NCI-H748 (cell line): ENCODE measurements around the gene MARK2.

Experiments used
- DNase-seq: peaks from one replicate; lab custom pipeline; 2025; ENCODE audit not compliant: unreplicated experiment; lab: John Stamatoyannopoulos, UW

MARK2 gene

DNA sequence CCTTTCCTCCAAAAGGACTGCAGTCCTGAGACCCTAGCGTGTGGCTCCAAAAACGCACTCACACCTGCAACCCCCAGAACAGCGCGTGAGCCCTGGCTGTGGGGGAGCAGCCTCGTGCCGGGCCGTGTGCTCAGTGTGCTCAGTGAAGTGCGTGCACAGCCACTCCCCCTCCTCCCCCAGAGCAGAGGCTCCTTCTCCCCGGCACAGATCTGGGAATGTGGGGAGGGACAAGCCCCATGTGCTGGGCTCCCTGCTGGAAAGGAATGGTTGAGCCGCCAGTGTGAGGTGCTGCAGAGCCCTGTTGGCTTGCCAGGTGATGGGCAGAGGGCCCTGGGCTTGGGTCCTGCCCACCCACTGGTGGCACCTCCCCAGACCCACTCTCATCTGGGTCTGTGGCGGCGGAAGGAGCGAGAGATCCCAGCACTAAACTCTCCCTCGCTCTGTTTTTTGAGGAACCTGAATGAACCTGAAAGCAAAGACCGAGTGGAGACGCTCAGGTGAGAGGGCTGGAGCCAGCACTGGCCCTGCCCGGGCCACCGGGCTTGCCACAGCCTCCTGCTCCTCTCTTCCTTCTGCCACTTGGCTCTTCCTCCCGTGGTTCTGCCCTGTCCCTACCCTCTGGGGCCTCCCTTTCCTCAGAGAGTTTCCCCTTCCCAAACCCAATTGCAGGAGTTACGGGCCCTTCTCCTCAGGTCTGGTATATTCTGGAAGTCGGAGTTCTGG, 69.1 kb downstream of the MARK2 start:
- DNase-seq, result no peak

DNA sequence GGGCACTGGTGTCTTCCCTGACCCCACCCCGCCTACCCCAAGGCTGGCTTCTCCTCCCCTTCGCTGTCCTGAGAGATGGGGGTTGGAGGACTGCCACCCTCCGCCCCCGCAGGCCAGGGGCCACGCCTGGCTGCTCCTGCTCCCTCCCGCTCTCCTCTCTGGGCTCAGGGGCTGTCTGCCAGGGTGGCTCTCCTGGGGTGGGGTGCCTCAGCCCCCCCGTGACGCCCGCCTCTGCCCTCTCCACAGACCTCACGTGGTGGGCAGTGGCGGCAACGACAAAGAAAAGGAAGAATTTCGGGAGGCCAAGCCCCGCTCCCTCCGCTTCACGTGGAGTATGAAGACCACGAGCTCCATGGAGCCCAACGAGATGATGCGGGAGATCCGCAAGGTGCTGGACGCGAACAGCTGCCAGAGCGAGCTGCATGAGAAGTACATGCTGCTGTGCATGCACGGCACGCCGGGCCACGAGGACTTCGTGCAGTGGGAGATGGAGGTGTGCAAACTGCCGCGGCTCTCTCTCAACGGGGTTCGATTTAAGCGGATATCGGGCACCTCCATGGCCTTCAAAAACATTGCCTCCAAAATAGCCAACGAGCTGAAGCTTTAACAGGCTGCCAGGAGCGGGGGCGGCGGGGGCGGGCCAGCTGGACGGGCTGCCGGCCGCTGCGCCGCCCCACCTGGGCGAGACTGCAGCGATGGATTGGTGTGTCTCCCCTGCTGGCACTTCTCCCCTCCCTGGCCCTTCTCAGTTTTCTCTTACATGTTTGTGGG, 69.9 kb downstream of the MARK2 start:
- no peak for DNase-seq

DNA sequence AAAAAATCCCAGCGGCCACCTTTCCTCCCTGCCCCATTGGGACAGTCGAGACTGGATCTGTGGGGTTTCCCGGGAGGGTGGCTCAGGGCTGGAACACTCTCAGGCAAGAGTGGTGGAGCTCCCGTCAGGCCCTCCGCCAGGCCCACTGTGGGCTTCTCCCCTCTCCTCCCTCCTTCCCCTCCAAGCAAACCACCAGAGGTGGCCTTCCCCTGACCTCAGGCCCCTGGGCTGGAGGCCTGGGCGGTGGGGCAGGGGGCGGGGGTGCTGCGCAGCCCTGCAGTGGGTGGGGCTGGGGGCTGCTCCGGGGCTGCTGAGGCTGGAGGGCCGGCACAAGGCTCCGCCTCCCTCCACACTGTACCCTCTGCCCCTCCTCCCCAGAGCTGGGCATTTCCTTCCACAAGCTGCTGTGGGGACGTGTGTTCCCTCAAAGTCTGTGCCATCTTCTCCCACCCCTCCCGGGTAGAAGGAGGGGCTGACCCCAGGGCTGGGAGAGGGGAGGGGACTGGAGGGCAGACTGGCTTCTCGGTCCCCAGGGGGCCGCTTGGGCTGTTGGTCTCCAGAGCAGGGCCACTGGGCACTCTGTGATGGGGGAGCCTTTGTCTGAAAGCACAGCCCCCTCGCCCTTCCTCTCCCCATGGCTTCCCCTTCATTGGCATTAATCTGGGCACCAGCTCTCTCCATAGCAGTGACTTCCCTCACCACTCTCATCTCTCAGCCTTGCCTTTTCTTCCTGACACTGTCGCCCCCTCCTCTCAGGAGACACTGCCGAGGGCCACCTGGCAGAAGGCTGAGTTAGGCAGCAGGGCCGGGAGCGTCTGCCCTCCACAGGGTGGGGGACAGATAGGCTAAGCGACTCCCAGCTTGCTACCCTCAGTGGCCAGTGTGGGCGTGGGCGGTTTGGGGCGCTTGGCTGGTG, 70.9 kb downstream of the MARK2 start:
- DNase-seq, result no peak

DNA sequence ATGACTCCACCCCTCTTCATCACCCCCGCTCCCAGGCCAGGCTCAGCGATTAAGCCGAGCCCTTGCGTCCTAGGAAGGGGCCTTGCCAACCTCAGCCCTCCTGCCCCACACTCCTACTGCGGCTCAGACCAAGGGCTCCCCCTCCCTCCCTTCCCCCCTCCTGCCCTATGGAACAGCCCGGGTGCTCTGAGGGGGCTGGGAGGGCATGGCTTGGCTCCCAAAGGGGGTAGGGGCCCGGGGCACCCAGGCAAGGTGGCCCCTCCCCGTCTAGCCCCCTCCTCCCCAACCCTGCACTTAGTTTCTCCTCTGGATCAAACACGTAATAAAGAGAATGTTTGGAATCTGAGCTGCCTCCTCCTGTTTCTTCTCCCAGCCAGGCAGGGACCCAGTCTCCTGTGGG, 71.8 kb downstream of the MARK2 start:
- no peak for DNase-seq

DNA sequence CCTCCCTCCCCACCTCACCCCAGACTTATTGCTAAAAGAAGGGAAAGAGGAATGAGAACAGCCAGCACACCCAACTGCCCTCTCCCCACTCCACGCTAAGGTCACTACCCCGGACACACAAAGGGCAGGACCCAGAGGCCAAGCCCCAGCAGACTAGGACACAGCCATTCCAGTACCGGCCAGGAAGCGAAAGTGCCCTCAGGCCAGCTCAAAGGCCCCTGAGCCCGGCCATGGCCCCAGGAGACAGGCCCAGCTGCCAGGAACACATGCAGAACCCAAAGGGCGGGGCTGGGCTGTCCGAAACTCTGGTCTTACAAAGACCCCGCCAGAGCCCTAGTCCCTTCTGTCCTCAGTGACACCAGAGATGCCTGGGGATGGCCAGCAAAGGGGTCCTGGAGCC, 72.5 kb downstream of the MARK2 start:
- no peak for DNase-seq

DNA sequence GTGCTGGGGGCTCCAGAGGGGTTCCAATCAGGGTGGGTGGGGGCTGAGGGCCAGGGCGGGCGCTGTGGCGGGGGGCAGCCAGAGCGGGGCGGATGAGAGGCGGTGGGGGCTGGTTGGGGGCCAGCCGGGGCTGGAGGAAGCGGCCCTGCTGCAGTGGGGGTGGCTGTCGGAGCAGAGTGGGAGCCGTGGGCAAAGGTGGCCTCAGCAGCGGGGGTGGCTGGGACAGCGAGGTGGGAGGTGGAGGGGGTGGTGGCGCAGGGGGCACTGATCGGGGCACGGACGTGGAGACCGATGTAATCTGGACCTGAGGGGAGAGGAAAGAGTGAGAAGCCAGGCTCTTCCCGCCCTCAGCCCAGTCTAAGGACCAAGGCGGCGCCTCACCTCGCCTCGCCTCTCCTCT, 73.0 kb downstream of the MARK2 start:
- DNase-seq, result no peak

DNA sequence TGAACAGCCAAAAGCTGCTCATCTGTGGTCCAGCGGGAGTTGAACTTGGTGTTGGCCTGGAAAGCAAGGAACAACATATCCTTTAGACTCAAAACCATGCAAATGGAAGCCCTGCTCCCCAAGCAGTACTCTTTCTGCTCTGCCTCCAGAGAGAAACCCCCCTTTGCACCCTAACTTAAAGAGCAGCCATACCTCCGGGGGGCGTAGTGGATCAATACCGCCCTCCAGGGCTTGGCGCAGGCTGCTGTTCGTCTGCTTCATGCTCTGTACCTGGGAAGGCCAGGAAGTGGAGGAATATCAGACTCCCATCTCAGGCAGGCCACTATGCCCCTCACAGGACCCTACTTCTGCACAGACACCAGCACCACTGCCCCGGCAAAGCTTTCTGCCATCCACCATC, 73.8 kb downstream of the MARK2 start:
- DNase-seq, result no peak

DNA sequence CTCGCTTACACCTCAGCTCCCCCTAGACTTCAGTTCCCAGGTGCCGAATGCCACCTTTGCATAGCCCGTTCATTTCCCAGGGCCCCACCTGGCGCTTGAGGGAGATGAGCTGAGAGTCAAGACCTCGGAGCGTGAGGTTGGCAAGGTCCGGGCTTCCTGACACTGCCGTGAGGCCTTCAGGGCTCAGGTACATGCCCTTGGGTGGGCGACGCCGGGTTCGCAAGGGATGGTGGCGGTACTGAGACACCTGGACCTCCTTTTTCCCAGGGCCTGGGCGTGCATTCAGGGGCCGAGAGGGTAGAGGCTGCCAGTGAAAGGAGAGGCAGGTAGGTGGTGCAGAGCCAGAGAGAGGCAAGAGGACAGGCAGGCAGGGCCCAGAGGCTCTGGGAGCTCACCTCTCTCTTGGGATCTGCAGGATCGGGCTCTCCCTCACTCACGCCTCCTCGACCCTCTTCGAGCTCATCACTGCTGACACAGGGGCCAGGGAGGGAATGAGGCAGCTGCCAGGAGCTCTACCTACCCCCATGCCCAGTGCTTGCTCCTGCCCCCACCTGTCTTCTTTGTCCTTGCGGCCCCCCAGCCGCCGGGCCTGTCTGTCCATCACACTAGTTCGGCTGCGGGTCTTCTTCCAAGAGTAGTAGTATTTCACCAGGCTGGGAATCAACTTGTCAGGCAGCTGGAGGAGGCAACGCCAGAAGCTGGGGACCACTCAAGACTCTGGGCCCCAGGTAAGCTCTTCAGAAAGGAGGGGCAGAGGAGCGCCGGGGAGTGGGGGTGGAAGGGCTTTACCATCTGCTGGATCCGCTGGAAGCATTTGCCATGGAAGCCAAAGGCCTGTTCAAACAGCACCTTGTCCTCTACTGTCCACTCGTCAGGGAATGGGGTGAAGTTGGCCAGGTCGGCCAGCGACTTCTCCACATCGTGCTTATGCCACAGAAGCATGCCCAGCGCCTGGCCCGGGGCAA, 75.2 kb downstream of the MARK2 start:
- DNase-seq, result no peak

DNA sequence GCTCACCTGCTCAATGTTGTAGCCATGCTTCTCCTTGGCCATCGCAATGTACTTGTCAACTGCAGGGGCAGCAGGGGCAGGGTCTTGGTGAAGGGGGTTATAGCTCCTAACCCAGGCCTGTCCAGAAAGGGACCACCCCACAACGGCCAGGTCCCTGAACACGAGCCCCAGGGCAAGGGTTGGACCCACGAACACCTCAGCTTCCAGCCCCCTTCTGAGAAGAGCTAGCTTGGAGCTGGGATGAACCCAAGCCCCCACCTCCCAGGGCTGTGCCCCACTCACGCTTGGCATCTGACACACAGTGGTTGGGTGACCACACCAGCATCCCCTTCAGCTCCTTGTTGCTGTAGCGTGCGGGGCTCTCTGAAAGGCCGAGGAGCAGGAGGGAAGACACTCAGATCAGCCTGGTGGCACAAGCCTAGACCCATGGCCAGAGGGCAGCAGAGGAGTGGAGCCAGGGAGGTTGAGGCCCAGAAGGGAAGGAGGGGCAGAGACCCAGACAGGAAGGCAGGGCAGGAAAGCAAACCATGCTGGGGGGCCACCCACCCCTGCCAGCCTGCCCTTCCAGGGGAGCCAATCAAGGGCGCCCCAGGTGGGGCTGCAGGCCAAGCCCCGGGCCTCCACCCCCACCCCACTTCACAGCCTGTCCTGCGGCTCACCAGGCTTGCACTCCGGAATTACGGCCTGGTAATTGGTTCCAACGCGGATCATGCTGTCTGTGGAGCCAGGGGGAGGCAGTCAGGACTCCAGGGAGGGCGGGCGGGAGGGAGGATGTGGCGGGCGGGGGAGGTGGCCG, 76.2 kb downstream of the MARK2 start:
- peak; percentile 22 for DNase-seq

DNA sequence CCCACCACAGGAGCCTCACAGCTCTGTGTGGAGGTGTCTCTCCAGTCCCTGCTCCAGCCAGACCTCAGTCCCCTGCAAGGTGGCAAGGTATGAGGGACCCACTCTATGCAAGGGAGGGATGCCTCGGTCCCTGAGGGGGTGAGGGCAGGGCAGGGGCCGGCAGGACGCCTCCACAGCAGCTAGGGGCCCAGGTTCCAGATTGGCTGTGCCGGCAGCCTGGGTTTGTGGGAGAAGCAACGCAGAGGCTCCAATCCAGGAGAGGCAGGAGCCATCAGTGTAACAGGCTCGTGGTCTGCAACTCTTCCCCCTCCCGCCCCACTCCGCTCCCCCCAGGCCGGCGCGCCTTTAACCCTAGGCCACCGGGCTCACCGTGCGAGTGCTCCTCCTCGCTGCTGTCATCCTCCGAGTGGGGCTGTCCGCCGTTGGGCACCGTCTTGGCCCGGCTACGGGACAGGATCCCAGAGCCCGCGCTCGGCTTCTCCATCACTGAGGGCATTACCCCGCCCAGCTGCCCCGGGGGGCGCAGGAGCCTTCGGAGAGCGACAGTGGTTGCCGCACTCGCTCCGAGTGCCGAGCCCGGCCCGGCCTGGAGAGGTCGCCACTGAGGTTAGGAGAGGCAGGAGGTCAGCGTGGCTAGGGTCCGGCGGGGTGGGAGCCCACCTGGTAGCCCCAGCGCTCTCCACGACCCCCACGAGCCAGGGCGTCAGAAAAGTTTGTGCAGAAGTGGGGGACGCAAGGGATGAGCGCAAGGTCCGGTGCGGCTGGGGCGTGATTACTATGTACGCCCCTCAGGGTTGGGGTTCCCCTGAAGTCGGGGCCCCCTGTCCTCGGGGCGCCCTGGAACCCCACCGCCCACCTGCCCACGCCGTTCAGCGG, 77.3 kb downstream of the MARK2 start:
- peak; percentile 84 for DNase-seq

DNA sequence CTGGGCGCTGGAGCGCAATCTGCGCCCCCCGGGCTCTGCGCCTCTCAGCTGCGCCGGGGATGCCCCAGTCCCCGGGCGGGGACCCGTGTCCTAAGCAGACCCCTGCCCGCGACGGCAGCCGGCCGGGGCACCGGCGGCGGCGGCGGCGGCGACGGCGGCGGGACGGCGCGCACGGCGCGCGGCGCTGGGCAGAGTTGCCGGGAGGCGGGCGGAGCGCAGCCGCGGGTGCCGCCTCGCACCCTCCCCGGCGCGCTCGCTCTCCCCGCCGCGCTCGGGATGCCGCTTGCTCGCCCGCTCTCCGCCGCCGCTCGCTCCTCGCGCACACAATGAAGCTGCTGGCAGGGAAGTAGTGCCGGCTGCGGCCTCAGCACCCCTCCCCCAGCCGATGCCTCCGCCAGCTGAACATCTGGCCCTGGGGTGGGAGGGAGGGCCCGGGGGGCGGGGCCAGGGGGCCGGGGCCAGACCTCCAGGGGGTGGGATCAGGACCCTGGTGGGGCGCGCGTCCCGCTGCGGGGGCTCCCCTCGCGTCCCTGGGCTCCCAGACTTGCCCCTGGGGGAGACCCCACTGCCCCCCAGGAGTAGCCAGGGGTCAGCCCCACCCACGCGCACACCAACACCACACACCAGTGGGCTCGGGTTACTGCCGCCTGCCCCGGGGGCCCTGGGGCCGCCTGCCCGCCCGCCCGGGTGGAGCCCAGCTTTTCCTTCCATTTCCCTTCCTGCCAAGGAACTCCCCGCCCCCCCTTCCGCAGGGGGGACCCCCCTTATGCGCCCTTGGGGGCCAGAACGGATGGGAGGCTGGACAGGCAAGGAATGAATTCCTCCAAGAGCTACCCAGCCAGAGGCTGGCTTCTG, 78.2 kb downstream of the MARK2 start, which contains the start of gene RCOR2:
TSS of gene RCOR2 (minus strand) at position 328 of the 855 bp plus-strand sequence. CDS start 708 bp downstream, outside the sequence.
- peak; percentile 92 for DNase-seq

DNA sequence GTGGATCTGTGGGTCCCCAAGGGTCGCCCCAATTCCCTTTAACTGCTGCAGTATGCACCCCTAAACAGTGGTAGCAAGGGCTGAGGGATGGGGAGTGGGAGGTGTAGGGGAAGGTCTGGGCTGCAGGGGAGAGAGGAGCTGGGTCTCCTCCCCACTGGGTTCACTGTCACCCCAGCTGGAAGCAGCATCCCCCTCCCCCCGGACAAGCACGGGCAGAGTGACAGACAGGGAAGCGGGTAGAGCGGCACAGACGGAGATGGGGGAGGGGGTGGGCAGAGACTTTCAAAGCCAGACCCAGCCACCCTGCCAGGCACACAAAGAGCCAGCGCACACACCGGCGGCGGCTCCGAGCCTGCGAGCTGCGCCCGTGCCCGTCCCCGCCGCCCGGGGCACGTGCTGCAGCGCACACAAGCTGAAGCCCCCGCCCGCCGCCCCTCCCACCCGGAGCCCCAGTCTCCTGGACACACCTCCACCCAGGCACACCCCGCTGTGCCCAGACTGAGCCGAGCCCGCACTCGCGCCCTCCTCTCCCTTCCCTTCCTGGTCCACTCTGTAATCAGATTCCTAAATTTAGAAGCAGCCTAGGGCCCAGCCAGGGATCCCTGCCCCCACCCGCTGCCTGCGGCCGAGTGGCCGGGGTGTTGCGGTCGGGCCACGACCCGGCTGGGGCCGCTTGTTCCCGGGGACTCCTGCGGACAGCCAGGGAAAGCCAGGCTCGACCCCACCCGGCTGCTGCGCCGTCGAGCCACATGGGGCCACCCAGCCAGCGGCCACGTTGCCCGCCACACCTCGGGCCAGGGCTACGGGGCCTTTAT, 79.0 kb downstream of the MARK2 start:
- peak; percentile 82 for DNase-seq

DNA sequence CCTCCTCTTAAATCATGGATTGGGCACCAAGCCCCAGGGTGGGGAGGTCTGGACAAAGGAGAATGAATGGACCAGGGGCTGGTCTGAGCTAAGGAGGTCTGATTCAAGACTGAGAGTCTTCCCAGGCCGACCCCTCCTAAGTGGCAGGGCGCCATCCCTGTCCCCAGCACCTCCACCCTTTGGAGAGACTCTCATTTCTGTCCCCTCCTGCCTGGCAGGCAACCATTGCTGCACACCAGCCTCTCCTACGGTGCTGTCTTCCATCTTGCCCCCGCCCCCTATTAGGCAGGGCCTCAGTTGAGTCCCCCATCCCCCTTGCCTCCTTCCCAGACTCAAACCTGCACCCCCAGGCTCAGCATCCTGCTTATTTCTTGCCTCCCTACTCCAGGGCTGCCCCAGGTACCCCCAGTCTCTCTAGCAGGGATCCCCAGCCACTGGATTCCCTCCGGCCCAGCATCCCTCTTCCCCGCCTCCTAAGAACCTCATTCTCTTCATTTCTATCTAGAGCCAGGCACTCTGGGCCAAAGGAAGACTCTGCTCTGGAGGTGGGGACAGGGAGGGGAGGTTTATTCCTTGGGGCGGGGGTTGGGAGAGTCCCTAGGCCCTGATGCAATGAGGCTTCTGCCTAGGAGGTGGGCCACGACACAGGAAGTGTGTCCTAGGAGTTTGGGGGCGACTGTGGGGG, 79.7 kb downstream of the MARK2 start:
- DNase-seq, result no peak

DNA sequence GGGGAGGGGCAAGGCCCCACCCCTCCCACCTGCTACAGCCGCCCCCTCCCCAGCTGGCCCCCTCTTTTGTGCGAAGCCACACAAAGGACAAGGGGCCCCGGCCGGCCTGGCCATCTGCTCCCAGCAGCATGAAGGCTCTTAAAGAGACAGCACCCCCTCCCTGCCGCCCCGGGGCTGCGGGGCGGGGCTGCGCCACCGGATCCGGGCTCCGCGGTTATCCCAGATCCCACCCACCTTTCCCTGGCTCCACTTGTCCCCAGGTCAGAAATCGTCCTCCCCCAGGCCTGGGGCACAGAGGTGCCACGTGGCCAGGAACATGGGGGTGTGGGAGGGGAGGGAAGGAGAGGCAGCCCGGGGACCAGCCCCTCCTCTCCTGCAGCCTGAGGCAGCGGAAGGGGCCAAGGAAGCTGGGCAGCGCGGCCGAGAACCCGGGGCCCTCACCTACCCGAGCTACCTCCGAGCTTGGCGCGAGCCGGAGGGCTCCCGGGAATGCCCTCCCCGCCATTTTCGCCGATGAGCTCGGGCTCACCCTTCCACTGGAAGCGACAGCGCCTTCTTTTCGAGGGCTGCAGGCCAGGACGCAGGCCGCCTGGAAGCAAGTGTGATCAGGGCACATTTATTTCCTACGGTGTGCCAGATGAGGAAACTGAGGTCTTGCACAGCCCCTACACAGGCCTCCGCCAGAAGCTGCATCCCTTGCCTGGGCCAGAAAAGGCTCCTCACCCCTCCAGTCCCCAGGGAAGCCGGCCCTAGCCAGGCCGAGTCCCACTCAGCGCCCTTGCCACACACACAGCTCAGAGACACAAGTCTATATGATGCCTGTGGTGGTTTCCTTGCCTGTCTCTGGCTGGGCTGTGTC, 80.6 kb downstream of the MARK2 start:
- no peak for DNase-seq
